Endothelial cell of umbilical vein (primary cell): Measurements from ENCODE around the gene YDJC. TPM values are rescaled to one million over a fixed set of nuclear protein-coding genes. Genes with fewer than 3 reads are reported as not detected.

Source experiments
- BruUV-seq: library from RNA; stranded (reverse); fragments of 400-500 nt; replicated peaks from 2 replicates; lab custom pipeline; 2021; lab: Mats Ljungman, UMichigan
- CTCF ChIA-PET: fragments of 300-600, 350-600 bp; sonication (Branson Sonifier 250); formaldehyde crosslinking; loops from one replicate; lab custom pipeline; 2021; ENCODE audit warnings: antibody characterized with exemption, inconsistent platforms; lab: Charles Lee
- POLR2A ChIA-PET: fragments of 300-600, 350-600 bp; sonication (Branson Sonifier 250); formaldehyde crosslinking; loops from one replicate; lab custom pipeline; 2021; ENCODE audit warnings: antibody characterized with exemption, inconsistent platforms; lab: Charles Lee
- DNase-seq: peaks from one replicate; pipeline ENCODE4 v3.0.0-alpha.2; 2011; ENCODE audit warnings: low read depth, low spot score
- FAIRE-seq: peaks from 2 replicates; lab custom pipeline; 2011; peaks lifted over from hg19 to GRCh38; lab: Jason Lieb, UNC
- H2AFZ ChIP-seq: 2 replicates; pipeline ENCODE4 v1.6.0; 2012; ENCODE audit warnings: low read depth, low read length, control low read depth, inconsistent platforms
- H3K27ac ChIP-seq: 2 replicates; pipeline ENCODE4 v1.5.1; 2011; ENCODE audit warnings: low read depth, mild to moderate bottlenecking, control low read depth, low read length, moderate library complexity; ENCODE audit not compliant: insufficient read depth
- H3K27me3 ChIP-seq, 2 experiments: 2 replicates each; pipeline versions ENCODE4 v1.6.0 to v1.6.1; 2011; ENCODE audit warnings: low read length in 2 of 2, mixed read lengths in 1 of 2; ENCODE audit not compliant: control insufficient read depth in 2 of 2, insufficient read depth in 2 of 2
- H3K36me3 ChIP-seq, 2 experiments: 2 replicates in 1 of 2; 3 replicates in 1 of 2; pipeline ENCODE4 v1.5.1; 2011; ENCODE audit warnings: low read length in 2 of 2, mild to moderate bottlenecking in 1 of 2, moderate library complexity in 1 of 2; ENCODE audit not compliant: control insufficient read depth in 2 of 2, insufficient read depth in 2 of 2; ENCODE audit errors: extremely low read depth in 1 of 2
- H3K4me1 ChIP-seq: 3 replicates; pipeline ENCODE4 v1.5.1; 2011; ENCODE audit warnings: mild to moderate bottlenecking, low read length; ENCODE audit not compliant: control insufficient read depth, insufficient read depth; ENCODE audit errors: extremely low read depth
- H3K4me2 ChIP-seq: 2 replicates; pipeline ENCODE4 v1.6.1; 2011; ENCODE audit warnings: low read length, control low read depth, mixed read lengths; ENCODE audit not compliant: insufficient read depth
- H3K4me3 ChIP-seq, 3 experiments: fragments of 200-600 bp in 1 of 3; sonication (generic), shearing (Covaris generic) in 1 of 3; replicated peaks in 1 of 3; 2 replicates each; pipeline ENCODE4 v1.5.1; 2011 to 2016; ENCODE audit warnings: control low read depth in 3 of 3, low read length in 3 of 3, mild to moderate bottlenecking in 2 of 3, inconsistent platforms in 1 of 3, low read depth in 1 of 3, moderate library complexity in 1 of 3; ENCODE audit not compliant: insufficient read depth in 1 of 3
- H3K79me2 ChIP-seq: 2 replicates; pipeline ENCODE4 v1.6.0; 2012; ENCODE audit warnings: low read length, inconsistent platforms; ENCODE audit not compliant: control insufficient read depth, insufficient read depth
- H3K9ac ChIP-seq: replicated peaks from 2 replicates; pipeline ENCODE3; 2011; ENCODE audit warnings: low read length, control low read depth; ENCODE audit not compliant: insufficient read depth; ENCODE audit errors: extremely low read depth
- H3K9me1 ChIP-seq: replicated peaks from 3 replicates; pipeline ENCODE4 v1.6.0; 2011; ENCODE audit warnings: mild to moderate bottlenecking, low read length; ENCODE audit not compliant: control insufficient read depth, insufficient read depth; ENCODE audit errors: extremely low read depth
- H3K9me3 ChIP-seq: replicated peaks from 2 replicates; pipeline ENCODE4 v1.5.1; 2012; ENCODE audit warnings: low read length, inconsistent platforms; ENCODE audit not compliant: control insufficient read depth, insufficient read depth
- H4K20me1 ChIP-seq: replicated peaks from 2 replicates; pipeline ENCODE3; 2011; ENCODE audit warnings: mild to moderate bottlenecking, low read length; ENCODE audit not compliant: control insufficient read depth, insufficient read depth; ENCODE audit errors: extremely low read depth
- EZH2 ChIP-seq: IDR thresholded peaks from 2 replicates; pipeline ENCODE4 v1.6.1; 2012; ENCODE audit warnings: borderline replicate concordance, low read depth, mild to moderate bottlenecking, moderate library complexity, low read length, inconsistent platforms; ENCODE audit not compliant: severe bottlenecking
- FOS ChIP-seq: IDR thresholded peaks from 2 replicates; pipeline ENCODE4 v1.6.1; 2011; ENCODE audit warnings: mild to moderate bottlenecking, low read length, moderate library complexity, borderline replicate concordance; ENCODE audit not compliant: insufficient read depth
- GATA2 ChIP-seq: IDR thresholded peaks from 2 replicates; pipeline ENCODE4 v1.7.0; 2011; ENCODE audit warnings: low read depth, mild to moderate bottlenecking, moderate library complexity, mixed read lengths, low read length; ENCODE audit not compliant: insufficient read length, insufficient read depth
- JUN ChIP-seq: IDR thresholded peaks from 2 replicates; pipeline ENCODE4 v1.6.1; 2011; ENCODE audit warnings: borderline replicate concordance, low read depth; ENCODE audit not compliant: insufficient read length, insufficient read depth
- MYC ChIP-seq: IDR thresholded peaks from one replicate; pipeline ENCODE4 v1.6.1; 2011; ENCODE audit warnings: mild to moderate bottlenecking, low read depth, low read length
- POLR2A ChIP-seq: IDR thresholded peaks from 2 replicates; pipeline ENCODE4 v1.6.1; 2012; ENCODE audit warnings: low read depth, mild to moderate bottlenecking, control low read depth, low read length
- POLR2AphosphoS5 ChIP-seq: IDR thresholded peaks from 2 replicates; pipeline ENCODE4 v1.6.1; 2012; ENCODE audit warnings: low read depth, mild to moderate bottlenecking, control low read depth, low read length, moderate library complexity; ENCODE audit not compliant: insufficient read depth
- dilution Hi-C: fragments of 300-500 bp; cut with MboI; formaldehyde crosslinking; loops from one replicate; pipeline ENCODE4 v1.15.0; 2019; ENCODE audit warnings: low sequenced_read_pairs; ENCODE audit not compliant: extremely low pct_ligation_motif_present
- intact Hi-C: fragments of 100-400 bp; cut with micrococcal nuclease; formaldehyde crosslinking; loops from one replicate; pipeline ENCODE4 v1.10.0; 2022
- polyA plus RNA-seq, 4 experiments: library from polyadenylated mRNA; depleted of rRNA in 3 of 4; stranded (reverse) in 3 of 4; unstranded in 1 of 4; fragments of >200 nt; gene quantifications; 2 replicates each; pipeline versions ENCODE4 v1.2.1 to v1.2.3, GENCODE V29; 2011 to 2012; ENCODE audit warnings: missing spikeins in 1 of 4
- total RNA-seq: library from RNA; stranded (reverse); gene quantifications from 2 replicates; pipeline ENCODE4 v1.2.3, GENCODE V29; 2021
- TF ChIP-seq, protein P1 (sequence below): IDR thresholded peaks from 2 replicates; pipeline ENCODE4 v1.6.1; 2011; ENCODE audit not compliant: insufficient read depth, insufficient read length
- TF ChIP-seq, protein P2 (sequence below), 2 donors: IDR thresholded peaks; 1 replicate in 1 of 2; 2 replicates in 1 of 2; pipeline ENCODE4 v1.5.1; 2011; ENCODE audit warnings: low read length in 2 of 2, mild to moderate bottlenecking in 2 of 2, moderate library complexity in 2 of 2, control low read depth in 1 of 2, inconsistent platforms in 1 of 2, low read depth in 1 of 2; ENCODE audit not compliant: insufficient read depth in 1 of 2; ENCODE audit errors: extremely low read depth in 1 of 2

The YDJC gene
- total and polyA plus RNA-seq, 2 donors (not counting 3 experiments of a cell fraction or from before 2014, with no cell fraction given) = 27.2 to 29.9 TPM

- H3K4me3 ChIP-seq = no peak overlapping the region
- no peak for TF ChIP-seq MYC
- no peak for TF ChIP-seq FOS
- TF ChIP-seq, protein P1, sequence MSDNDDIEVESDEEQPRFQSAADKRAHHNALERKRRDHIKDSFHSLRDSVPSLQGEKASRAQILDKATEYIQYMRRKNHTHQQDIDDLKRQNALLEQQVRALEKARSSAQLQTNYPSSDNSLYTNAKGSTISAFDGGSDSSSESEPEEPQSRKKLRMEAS = no peak
- TF ChIP-seq GATA2 = no peak
- TF ChIP-seq JUN = no peak
- no peak for TF ChIP-seq POLR2AphosphoS5
- TF ChIP-seq EZH2 = no peak
- TF ChIP-seq, protein P2, sequence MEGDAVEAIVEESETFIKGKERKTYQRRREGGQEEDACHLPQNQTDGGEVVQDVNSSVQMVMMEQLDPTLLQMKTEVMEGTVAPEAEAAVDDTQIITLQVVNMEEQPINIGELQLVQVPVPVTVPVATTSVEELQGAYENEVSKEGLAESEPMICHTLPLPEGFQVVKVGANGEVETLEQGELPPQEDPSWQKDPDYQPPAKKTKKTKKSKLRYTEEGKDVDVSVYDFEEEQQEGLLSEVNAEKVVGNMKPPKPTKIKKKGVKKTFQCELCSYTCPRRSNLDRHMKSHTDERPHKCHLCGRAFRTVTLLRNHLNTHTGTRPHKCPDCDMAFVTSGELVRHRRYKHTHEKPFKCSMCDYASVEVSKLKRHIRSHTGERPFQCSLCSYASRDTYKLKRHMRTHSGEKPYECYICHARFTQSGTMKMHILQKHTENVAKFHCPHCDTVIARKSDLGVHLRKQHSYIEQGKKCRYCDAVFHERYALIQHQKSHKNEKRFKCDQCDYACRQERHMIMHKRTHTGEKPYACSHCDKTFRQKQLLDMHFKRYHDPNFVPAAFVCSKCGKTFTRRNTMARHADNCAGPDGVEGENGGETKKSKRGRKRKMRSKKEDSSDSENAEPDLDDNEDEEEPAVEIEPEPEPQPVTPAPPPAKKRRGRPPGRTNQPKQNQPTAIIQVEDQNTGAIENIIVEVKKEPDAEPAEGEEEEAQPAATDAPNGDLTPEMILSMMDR (IDR thresholded peaks at IDR 0.05; ENCODE audit: extremely low read depth in 1 of 2, insufficient read depth in 1 of 2, low read depth in 1 of 2, low read length in 2 of 2) = no peak
- TF ChIP-seq POLR2A = no peak
- dilution Hi-C loops = no loop called here
- no peak for FAIRE-seq
- H3K4me1 ChIP-seq = peaks cover 4% of the 10 kb centered on the region
- H3K4me2 ChIP-seq = no peak overlapping the region
- H2AFZ ChIP-seq = no peak overlapping the region
- H3K36me3 ChIP-seq = peaks cover 8 to 9% of the 10 kb centered on the region in 2 experiments
- no peak for DNase-seq
- POLR2A ChIA-PET = interaction anchor here (0.7 kb wide), 1 partner anchor 1064 kb away, joined by 4 read pairs; no protein-coding TSS in a partner anchor
- no peak overlapping the region for H3K27ac ChIP-seq
- H3K9me3 ChIP-seq = no peaks in the 10 kb centered on the region
- peak overlapping the region; percentile 3 for H3K9ac ChIP-seq
- peaks cover 7% of the 10 kb centered on the region for H4K20me1 ChIP-seq
- H3K79me2 ChIP-seq = peaks cover 92% of the 10 kb centered on the region
- no peaks in the 10 kb centered on the region for H3K27me3 ChIP-seq
- BruUV-seq = no TSS peak
- H3K9me1 ChIP-seq = no peaks in the 10 kb centered on the region
- intact Hi-C loops = no loop called here
- CTCF ChIA-PET = interaction anchor here (0.9 to 1.0 kb wide), 2 partner anchors 9 to 11 kb away, joined by 3 to 4 read pairs; no protein-coding TSS in a partner anchor
Measured at GRCh38 chr22:21599053-21599893, 30.5 kb downstream of the YDJC start.
